GM23248 (cell line): ENCODE results near the gene KCTD17.

Source experiments
- EZH2 ChIP-seq: fragments of 200-600 bp; sonication (generic); IDR thresholded peaks from 2 replicates; pipeline ENCODE4 v1.6.1; 2018; ENCODE audit warnings: antibody characterized with exemption, mild to moderate bottlenecking; ENCODE audit not compliant: insufficient read depth, poor library complexity, severe bottlenecking
- EZH2phosphoT487 ChIP-seq: fragments of 200-600 bp; sonication (generic); IDR thresholded peaks from 2 replicates; pipeline ENCODE4 v1.6.1; 2018; ENCODE audit warnings: antibody characterized with exemption, moderate library complexity, mild to moderate bottlenecking, low read depth; ENCODE audit not compliant: insufficient read depth

DNA sequence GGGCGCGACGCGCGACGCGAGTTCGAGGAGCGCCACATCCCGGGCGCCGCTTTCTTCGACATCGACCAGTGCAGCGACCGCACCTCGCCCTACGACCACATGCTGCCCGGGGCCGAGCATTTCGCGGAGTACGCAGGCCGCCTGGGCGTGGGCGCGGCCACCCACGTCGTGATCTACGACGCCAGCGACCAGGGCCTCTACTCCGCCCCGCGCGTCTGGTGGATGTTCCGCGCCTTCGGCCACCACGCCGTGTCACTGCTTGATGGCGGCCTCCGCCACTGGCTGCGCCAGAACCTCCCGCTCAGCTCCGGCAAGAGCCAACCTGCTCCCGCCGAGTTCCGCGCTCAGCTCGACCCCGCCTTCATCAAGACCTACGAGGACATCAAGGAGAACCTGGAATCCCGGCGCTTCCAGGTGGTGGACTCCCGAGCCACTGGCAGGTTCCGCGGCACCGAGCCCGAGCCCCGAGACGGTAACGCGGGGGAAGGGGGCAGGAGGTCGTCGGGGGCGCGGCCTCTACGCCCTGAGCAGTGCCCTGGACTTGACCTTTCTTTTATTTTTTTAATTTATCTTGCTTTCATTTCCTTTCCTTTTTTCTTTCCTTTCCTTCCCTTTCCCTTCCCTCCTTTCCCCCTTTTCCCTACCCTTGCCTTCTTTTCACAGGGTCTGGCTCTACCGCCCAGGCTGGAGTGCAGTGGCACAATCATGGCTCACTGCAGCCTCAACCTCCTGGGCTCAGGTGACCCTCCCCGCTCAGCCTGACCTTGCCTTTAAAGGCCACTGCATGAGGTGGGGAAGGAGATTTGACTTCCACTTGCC lies 27.0 kb upstream of the KCTD17 start:
- TF ChIP-seq EZH2phosphoT487 (no peak), EZH2 (no peak)
